IMR-90 (cell line): Measurements from ENCODE around the gene CEP63. TPM values are rescaled to one million over a fixed set of nuclear protein-coding genes. Genes with fewer than 3 reads are reported as not detected.
A peak's percentile ranks its signal among the peaks of the same experiment; 100 is the strongest.

Experiments
- ATAC-seq: fragments of 200-7000 bp; cut with Tn5 transposase; 2 replicates; pipeline ENCODE4 v1.9.1; 2020; ENCODE audit warnings: low read depth, mild to moderate bottlenecking, moderate library complexity
- BruUV-seq: library from RNA; stranded (reverse); fragments of 400-500 nt; replicated peaks from 2 replicates; lab custom pipeline; 2021; lab: Mats Ljungman, UMichigan
- CTCF ChIA-PET: fragments of 300-600 bp; formaldehyde crosslinking; extraction: SDS; loops from one replicate; lab custom pipeline; 2021; ENCODE audit warnings: antibody characterized with exemption; lab: Yijun Ruan, JAX
- POLR2A ChIA-PET: fragments of 300-600 bp; sonication (Branson Sonifier 250); formaldehyde crosslinking; loops from one replicate; lab custom pipeline; 2022; ENCODE audit warnings: antibody characterized with exemption; ENCODE audit not compliant: unreplicated experiment; lab: Charles Lee
- DNase-seq: peaks from one replicate; pipeline ENCODE4 v3.0.0; 2013
- H2AFZ ChIP-seq: replicated peaks from 2 replicates; pipeline ENCODE3; 2013; ENCODE audit warnings: low read length, mild to moderate bottlenecking; ENCODE audit not compliant: poor library complexity
- H2AK5ac ChIP-seq: 2 replicates; pipeline ENCODE4 v1.6.1; 2013; ENCODE audit warnings: low read depth, low read length, inconsistent platforms
- H2AK9ac ChIP-seq: replicated peaks from 2 replicates; pipeline ENCODE3; 2013; ENCODE audit warnings: mild to moderate bottlenecking, low read depth, low read length, moderate library complexity; ENCODE audit not compliant: poor library complexity
- H2BK120ac ChIP-seq: 2 replicates; pipeline ENCODE4 v1.6.1; 2013; ENCODE audit warnings: low read depth, low read length, inconsistent platforms
- H2BK15ac ChIP-seq: 3 replicates; pipeline ENCODE4 v1.6.1; 2013; ENCODE audit warnings: low read depth, low read length, inconsistent platforms
- H2BK20ac ChIP-seq: 2 replicates; pipeline ENCODE4 v1.6.1; 2013; ENCODE audit warnings: low read depth, mild to moderate bottlenecking, inconsistent platforms, low read length, moderate library complexity
- H2BK5ac ChIP-seq: 2 replicates; pipeline ENCODE4 v1.6.1; 2013; ENCODE audit warnings: mild to moderate bottlenecking, low read depth, low read length, inconsistent platforms; ENCODE audit not compliant: poor library complexity, severe bottlenecking
- H3K14ac ChIP-seq: replicated peaks from 2 replicates; pipeline ENCODE4 v1.6.1; 2013; ENCODE audit warnings: low read depth, low read length, inconsistent platforms
- H3K18ac ChIP-seq: 2 replicates; pipeline ENCODE4 v1.6.1; 2013; ENCODE audit warnings: low read depth, low read length, control low read depth
- H3K23ac ChIP-seq: 2 replicates; pipeline ENCODE4 v1.6.1; 2013; ENCODE audit warnings: low read depth, low read length, inconsistent platforms
- H3K27ac ChIP-seq: 2 replicates; pipeline ENCODE4 v1.5.1; 2013; ENCODE audit warnings: mild to moderate bottlenecking, control low read depth, low read length; ENCODE audit not compliant: insufficient read depth
- H3K27me3 ChIP-seq: 2 replicates; pipeline ENCODE4 v1.6.1; 2013; ENCODE audit warnings: low read length; ENCODE audit not compliant: control insufficient read depth, insufficient read depth
- H3K36me3 ChIP-seq: 2 replicates; pipeline ENCODE4 v1.6.1; 2013; ENCODE audit warnings: low read length, mixed read lengths; ENCODE audit not compliant: control insufficient read depth, insufficient read depth
- H3K4ac ChIP-seq: 2 replicates; pipeline ENCODE4 v1.6.1; 2013; ENCODE audit warnings: low read depth, low read length, inconsistent platforms
- H3K4me1 ChIP-seq: 2 replicates; pipeline ENCODE4 v1.6.1; 2013; ENCODE audit warnings: low read length, mixed read lengths; ENCODE audit not compliant: control insufficient read depth, insufficient read depth
- H3K4me2 ChIP-seq: 2 replicates; pipeline ENCODE4 v1.6.1; 2013; ENCODE audit warnings: low read depth, mild to moderate bottlenecking, control low read depth, low read length, moderate library complexity
- H3K4me3 ChIP-seq: 2 replicates; pipeline ENCODE4 v1.5.1; 2013; ENCODE audit warnings: low read depth, mild to moderate bottlenecking, control low read depth, low read length, moderate library complexity; ENCODE audit not compliant: insufficient read depth
- H3K56ac ChIP-seq: 2 replicates; pipeline ENCODE4 v1.6.1; 2013; ENCODE audit warnings: low read length, inconsistent platforms; ENCODE audit not compliant: insufficient read depth; ENCODE audit errors: extremely low read depth
- H3K79me1 ChIP-seq, 2 experiments: 2 replicates each; pipeline ENCODE4 v1.6.1; 2013; ENCODE audit warnings: low read length in 2 of 2, inconsistent platforms in 1 of 2, low read depth in 1 of 2
- H3K9ac ChIP-seq: 2 replicates; pipeline ENCODE4 v1.6.1; 2013; ENCODE audit warnings: low read depth, low read length, control low read depth
- H3K9me1 ChIP-seq: 2 replicates; pipeline ENCODE4 v1.6.1; 2013; ENCODE audit warnings: low read length, inconsistent platforms; ENCODE audit not compliant: insufficient read depth
- H3K9me3 ChIP-seq: 2 replicates; pipeline ENCODE4 v1.6.1; 2013; ENCODE audit warnings: low read length; ENCODE audit not compliant: control insufficient read depth, insufficient read depth
- H4K20me1 ChIP-seq: 2 replicates; pipeline ENCODE4 v1.6.1; 2013; ENCODE audit warnings: low read length, inconsistent platforms; ENCODE audit not compliant: insufficient read depth
- H4K5ac ChIP-seq: 2 replicates; pipeline ENCODE4 v1.6.1; 2013; ENCODE audit warnings: mild to moderate bottlenecking, low read depth, low read length, control low read depth
- H4K8ac ChIP-seq, 2 experiments: 2 replicates each; pipeline ENCODE4 v1.6.1; 2013; ENCODE audit warnings: low read depth in 2 of 2, low read length in 2 of 2, control low read depth in 1 of 2, inconsistent platforms in 1 of 2
- H4K91ac ChIP-seq: 2 replicates; pipeline ENCODE4 v1.6.1; 2013; ENCODE audit warnings: low read depth, low read length, inconsistent platforms; ENCODE audit not compliant: insufficient read depth
- CEBPB ChIP-seq: IDR thresholded peaks from 2 replicates; pipeline ENCODE4 v1.6.1; 2012; ENCODE audit warnings: low read depth, low read length, improper control_type of control experiment
- CHD1 ChIP-seq: IDR thresholded peaks from 2 replicates; pipeline ENCODE4 v1.6.1; 2012; ENCODE audit warnings: low read depth, low read length, improper control_type of control experiment
- ELK1 ChIP-seq: fragments of 150-350 bp; IDR thresholded peaks from 2 replicates; pipeline ENCODE4 v1.6.1; 2016; ENCODE audit warnings: low read depth, mild to moderate bottlenecking, low read length, moderate library complexity, borderline replicate concordance
- FOS ChIP-seq: fragments of 150-350 bp; IDR thresholded peaks from 2 replicates; pipeline ENCODE4 v1.6.1; 2016; ENCODE audit warnings: low read depth, low read length
- MAFK ChIP-seq: IDR thresholded peaks from 2 replicates; pipeline ENCODE4 v1.6.1; 2012; ENCODE audit warnings: low read depth, low read length, improper control_type of control experiment
- MXI1 ChIP-seq: IDR thresholded peaks from 2 replicates; pipeline ENCODE4 v1.6.1; 2012; ENCODE audit warnings: low read depth, mild to moderate bottlenecking, low read length, moderate library complexity, borderline replicate concordance
- NFE2L2 ChIP-seq: fragments of 150-350 bp; IDR thresholded peaks from 2 replicates; pipeline ENCODE4 v1.6.1; 2016; ENCODE audit warnings: low read depth, mild to moderate bottlenecking, low read length
- POLR2A ChIP-seq: IDR thresholded peaks from 2 replicates; pipeline ENCODE4 v1.6.1; 2012; ENCODE audit warnings: mild to moderate bottlenecking, low read depth, low read length
- SMC3 ChIP-seq: fragments of 150-350 bp; IDR thresholded peaks from 2 replicates; pipeline ENCODE4 v1.6.1; 2016; ENCODE audit warnings: low read depth, mild to moderate bottlenecking, antibody characterized with exemption, low read length, moderate library complexity
- WGBS, 2 experiments: methylation state at CpG; one replicate each; pipeline versions ENCODE4 v1.1.5 to v1.1.7; 2013; ENCODE audit warnings: missing lambda C conversion rate in 2 of 2; ENCODE audit not compliant: insufficient read length in 1 of 2; ENCODE audit errors: extremely low coverage in 2 of 2; 5-methylcytosine and 5-hydroxymethylcytosine counted together
- dilution Hi-C: fragments of 300-500 bp; cut with HindIII; formaldehyde crosslinking; loops from one replicate; pipeline ENCODE4 v1.14.3; 2018; ENCODE audit warnings: low sequenced_read_pairs; ENCODE audit not compliant: unreplicated experiment
- in situ Hi-C: fragments of 300-500 bp; cut with MboI; formaldehyde crosslinking; loops from 3 replicates; pipeline ENCODE4 v1.14.3; 2019; ENCODE audit warnings: low sequenced_read_pairs, inconsistent platforms, mixed read lengths
- intact Hi-C: fragments of 100-400 bp; cut with micrococcal nuclease; formaldehyde crosslinking; loops from 2 replicates; pipeline ENCODE4 v1.10.0; 2022
- polyA plus RNA-seq, 3 experiments: library from polyadenylated mRNA; depleted of rRNA; stranded (reverse); fragments of >200 nt; gene quantifications; 2 replicates each; pipeline ENCODE4 v1.2.3, GENCODE V29; 2012; ENCODE audit warnings: low replicate concordance in 1 of 3
- total RNA-seq: library from RNA; depleted of rRNA; stranded (reverse); fragments of >200 nt; gene quantifications from 2 replicates; pipeline ENCODE4 v1.2.3, GENCODE V29; 2012

The CEP63 gene
- total and polyA plus RNA-seq, 2 of the 4 experiments (the other 2 are of a cell fraction), result 6.5 to 9.1 TPM

GRCh38 chr3:134462331-134462941 is 23.4 kb upstream of the CEP63 start:
- Histone ChIP-seq H3K4me2 (peak overlapping the region; percentile 77), H3K9me1 (peaks cover 35% of the 10 kb centered on the region), H3K79me1 (peaks cover 2 to 34% of the 10 kb centered on the region in 2 experiments; a peak in 3 of 4 replicates), H3K18ac (peak overlapping the region; percentile 87), H2BK5ac (peak overlapping the region; percentile 95), H3K36me3 (no peaks in the 10 kb centered on the region), H4K8ac (peak overlapping the region; percentile 82), H3K4me1 (peaks cover 38% of the 10 kb centered on the region), H2BK120ac (peak overlapping the region; percentile 96), H2AFZ (no peak overlapping the region), H3K4ac (peak overlapping the region; percentile 97), H3K27ac (peak overlapping the region; percentile 96), H3K23ac (peak overlapping the region; percentile 85), H3K56ac (peak overlapping the region; percentile 91), H4K20me1 (no peaks in the 10 kb centered on the region), H2BK15ac (peak overlapping the region; percentile 99; the same call in 2 of the 3 replicates), H2AK5ac (peak overlapping the region; percentile 96), H4K91ac (peak overlapping the region; percentile 91), H3K27me3 (no peaks in the 10 kb centered on the region), H3K9ac (peak overlapping the region; percentile 65), H2AK9ac (peak overlapping the region; percentile 56), H3K9me3 (no peaks in the 10 kb centered on the region), H4K5ac (peak overlapping the region; percentile 94), H3K14ac (peak overlapping the region; percentile 74), H3K4me3 (no peak overlapping the region), H2BK20ac (peak overlapping the region; percentile 88)
- DNase-seq (peak; percentile 91), ATAC-seq (peak; percentile 33)
- TF ChIP-seq MAFK (peak; percentile 63; the same call in 1 of the 2 replicates), SMC3 (no peak), POLR2A (no peak), NFE2L2 (no peak), ELK1 (no peak), MXI1 (no peak), CEBPB (peak; percentile 52; the same call in 1 of the 2 replicates), CHD1 (no peak), FOS (peak; percentile 61)
- ChIA-PET CTCF (no interaction called here), POLR2A (no interaction called here)
- no CpG with 5 or more reads among the region's 5 CpGs for WGBS, 2 experiments
- intact Hi-C loops, result no loop called here
- dilution Hi-C loops, result no loop called here
- no TSS peak for BruUV-seq
- in situ Hi-C loops, result loop anchor here (5.0 kb wide), 1 partner anchor 35 kb away; no protein-coding TSS in a partner anchor
